HCT116 (cell line): ENCODE measurements around the gene TRIM38. TPM values are rescaled to one million over a fixed set of nuclear protein-coding genes. Genes with fewer than 3 reads are reported as not detected.
A peak's percentile ranks its signal among the peaks of the same experiment; 100 is the strongest.

Source experiments
- ATAC-seq: fragments of 200-7000 bp; cut with Tn5 transposase; 2 replicates; pipeline ENCODE4 v1.9.1; 2020; ENCODE audit warnings: mild to moderate bottlenecking, moderate library complexity
- BruUV-seq: library from RNA; stranded (reverse); fragments of 400-500 nt; replicated peaks from 2 replicates; lab custom pipeline; 2021; lab: Mats Ljungman, UMichigan
- CTCF ChIA-PET: fragments of 300-600 bp; sonication (Branson Sonifier 250); formaldehyde crosslinking; loops from one replicate; lab custom pipeline; 2021; ENCODE audit warnings: antibody characterized with exemption; lab: Charles Lee
- POLR2A ChIA-PET: fragments of 300-600, 350-600 bp; sonication (Branson Sonifier 250); formaldehyde crosslinking; loops from one replicate; lab custom pipeline; 2021; ENCODE audit warnings: antibody characterized with exemption; lab: Charles Lee
- RAD21 ChIA-PET, 2 experiments: fragments of 300-600 bp; sonication (Branson Sonifier 250); formaldehyde crosslinking; loops; one replicate each; lab custom pipeline; 2023; ENCODE audit warnings: low total read pairs in 2 of 2; ENCODE audit not compliant: uncharacterized antibody in 2 of 2, unreplicated experiment in 2 of 2, low non-redundant PET in 1 of 2; lab: Charles Lee
- DNase-seq: peaks from one replicate; pipeline ENCODE4 v3.0.0-alpha.2; 2010; ENCODE audit warnings: low read depth, low spot score
- H2AFZ ChIP-seq: fragments of 200-600 bp; shearing (Covaris generic), sonication (generic); 2 replicates; pipeline ENCODE4 v1.6.1; 2017; ENCODE audit warnings: low read depth, mixed run types, mixed read lengths, antibody characterized with exemption, low read length; ENCODE audit not compliant: poor library complexity, severe bottlenecking
- H3K27ac ChIP-seq: 2 replicates; pipeline ENCODE4 v1.5.1; 2012; ENCODE audit warnings: low read depth, low read length
- H3K27me3 ChIP-seq: fragments of 200-600 bp; sonication (generic); 2 replicates; pipeline ENCODE4 v1.6.1; 2016; ENCODE audit warnings: mixed run types, low read length, mixed read lengths; ENCODE audit not compliant: insufficient read depth
- H3K36me3 ChIP-seq, 2 experiments: fragments of 200-500 bp in 1 of 2; fragments of 200-600 bp in 1 of 2; sonication (Bioruptor generic) in 1 of 2; sonication (generic) in 1 of 2; 2 replicates each; pipeline versions ENCODE4 v1.5.1 to v1.6.1; 2014 to 2016; ENCODE audit warnings: low read length in 2 of 2, inconsistent platforms in 1 of 2, mixed read lengths in 1 of 2, mixed run types in 1 of 2; ENCODE audit not compliant: insufficient read depth in 2 of 2, control insufficient read depth in 1 of 2
- H3K4me1 ChIP-seq, 2 experiments: fragments of 200-600 bp in 1 of 2; sonication (generic) in 1 of 2; 2 replicates each; pipeline versions ENCODE4 v1.5.1 to v1.6.1; 2012 to 2017; ENCODE audit warnings: low read length in 2 of 2, inconsistent platforms in 1 of 2, mild to moderate bottlenecking in 1 of 2, mixed read lengths in 1 of 2, mixed run types in 1 of 2, moderate library complexity in 1 of 2; ENCODE audit not compliant: insufficient read depth in 2 of 2, control insufficient read depth in 1 of 2
- H3K4me2 ChIP-seq: fragments of 200-600 bp; sonication (generic); 2 replicates; pipeline ENCODE4 v1.6.1; 2017; ENCODE audit warnings: mixed run types, low read length, mixed read lengths
- H3K4me3 ChIP-seq, 2 experiments: fragments of 200-600 bp in 1 of 2; sonication (generic) in 1 of 2; replicated peaks in 1 of 2; 2 replicates each; pipeline ENCODE4 v1.5.1; 2011 to 2016; ENCODE audit warnings: low read length in 2 of 2, control low read depth in 1 of 2, low read depth in 1 of 2, mild to moderate bottlenecking in 1 of 2, mixed read lengths in 1 of 2, mixed run types in 1 of 2
- H3K79me2 ChIP-seq: fragments of 200-600 bp; sonication (generic); 2 replicates; pipeline ENCODE4 v1.6.1; 2017; ENCODE audit warnings: mild to moderate bottlenecking, mixed run types, low read length, moderate library complexity, mixed read lengths; ENCODE audit not compliant: insufficient read depth
- H3K9ac ChIP-seq: fragments of 200-600 bp; sonication (generic); 2 replicates; pipeline ENCODE4 v1.6.1; 2016; ENCODE audit warnings: low read length, mixed read lengths
- H3K9me2 ChIP-seq: fragments of 200-600 bp; sonication (generic), shearing (Covaris generic); 2 replicates; pipeline ENCODE4 v1.6.1; 2017; ENCODE audit warnings: mixed run types, mild to moderate bottlenecking, moderate library complexity; ENCODE audit not compliant: insufficient read depth
- H3K9me3 ChIP-seq, 2 experiments: fragments of 200-500 bp in 1 of 2; fragments of 200-600 bp in 1 of 2; sonication (Bioruptor generic) in 1 of 2; sonication (generic) in 1 of 2; 2 replicates each; pipeline ENCODE4 v1.6.1; 2014 to 2017; ENCODE audit warnings: low read length in 2 of 2, mixed read lengths in 2 of 2, inconsistent platforms in 1 of 2, low read depth in 1 of 2, mild to moderate bottlenecking in 1 of 2, mixed run types in 1 of 2, moderate library complexity in 1 of 2; ENCODE audit not compliant: control insufficient read depth in 1 of 2, insufficient read depth in 1 of 2
- H4K20me1 ChIP-seq: fragments of 200-600 bp; sonication (generic), shearing (Covaris generic); 2 replicates; pipeline ENCODE4 v1.6.1; 2017; ENCODE audit warnings: mixed run types, mild to moderate bottlenecking, moderate library complexity; ENCODE audit not compliant: insufficient read depth
- ELF1 ChIP-seq: IDR thresholded peaks from 2 replicates; pipeline ENCODE4 v1.6.1; 2012; ENCODE audit warnings: low read depth, borderline replicate concordance
- POLR2A ChIP-seq: IDR thresholded peaks from 2 replicates; pipeline ENCODE4 v1.7.0; 2011; ENCODE audit warnings: borderline replicate concordance; ENCODE audit not compliant: insufficient read depth, insufficient read length; ENCODE audit errors: extremely low read depth
- POLR2AphosphoS5 ChIP-seq: IDR thresholded peaks from 2 replicates; pipeline ENCODE4 v1.6.1; 2011; ENCODE audit warnings: mild to moderate bottlenecking, low read depth, low read length, moderate library complexity
- RAD21 ChIP-seq: IDR thresholded peaks from 2 replicates; pipeline ENCODE4 v1.6.1; 2012; ENCODE audit warnings: low read depth, mild to moderate bottlenecking
- YY1 ChIP-seq: IDR thresholded peaks from 2 replicates; pipeline ENCODE4 v1.6.1; 2011; ENCODE audit warnings: low read length, low read depth, moderate library complexity, mild to moderate bottlenecking; ENCODE audit not compliant: insufficient replicate concordance; ENCODE audit errors: extremely low read depth
- ZFX ChIP-seq: fragments of 450-650 bp; IDR thresholded peaks from 2 replicates; pipeline ENCODE4 v1.6.1; 2017
- intact Hi-C: fragments of 100-400 bp; cut with micrococcal nuclease; formaldehyde crosslinking; loops from 2 replicates; pipeline ENCODE4 v1.10.0; 2022
- total RNA-seq: library from RNA; stranded (reverse); gene quantifications from one replicate; pipeline ENCODE4 v1.2.1, GENCODE V29; 2021; ENCODE audit not compliant: unreplicated experiment
- TF ChIP-seq, protein P1 (sequence below): IDR thresholded peaks from 2 replicates; pipeline ENCODE4 v1.6.1; 2011; ENCODE audit warnings: mild to moderate bottlenecking, low read length, moderate library complexity; ENCODE audit not compliant: insufficient replicate concordance; ENCODE audit errors: extremely low read depth

TRIM38 gene
- total RNA-seq, 1 experiment from 2014 or later: 9.6 TPM

DNA sequence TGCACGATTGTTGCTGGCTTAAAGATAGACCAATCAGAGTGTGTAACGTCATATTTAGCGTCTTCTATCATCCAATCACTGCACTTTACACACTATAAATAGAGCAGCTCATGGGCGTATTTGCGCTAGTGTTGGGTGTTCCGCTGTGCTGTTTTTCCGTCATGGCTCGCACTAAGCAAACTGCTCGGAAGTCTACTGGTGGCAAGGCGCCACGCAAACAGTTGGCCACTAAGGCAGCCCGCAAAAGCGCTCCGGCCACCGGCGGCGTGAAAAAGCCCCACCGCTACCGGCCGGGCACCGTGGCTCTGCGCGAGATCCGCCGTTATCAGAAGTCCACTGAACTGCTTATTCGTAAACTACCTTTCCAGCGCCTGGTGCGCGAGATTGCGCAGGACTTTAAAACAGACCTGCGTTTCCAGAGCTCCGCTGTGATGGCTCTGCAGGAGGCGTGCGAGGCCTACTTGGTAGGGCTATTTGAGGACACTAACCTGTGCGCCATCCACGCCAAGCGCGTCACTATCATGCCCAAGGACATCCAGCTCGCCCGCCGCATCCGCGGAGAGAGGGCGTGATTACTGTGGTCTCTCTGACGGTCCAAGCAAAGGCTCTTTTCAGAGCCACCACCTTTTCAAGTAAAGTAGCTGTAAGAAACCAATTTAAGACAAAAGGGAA is 57.9 kb downstream of the TRIM38 start:
- no peaks in the 10 kb centered on the region for H3K9me3 ChIP-seq
- H3K27me3 ChIP-seq: no peaks in the 10 kb centered on the region
- ATAC-seq: peak; percentile 61
- H3K4me1 ChIP-seq: peaks cover 17 to 47% of the 10 kb centered on the region in 2 experiments
- H3K79me2 ChIP-seq: no peaks in the 10 kb centered on the region
- peak; percentile 92 for DNase-seq
- TSS peak; percentile 96 for BruUV-seq
- H3K9me2 ChIP-seq: no peaks in the 10 kb centered on the region
- no peaks in the 10 kb centered on the region for H4K20me1 ChIP-seq
- H2AFZ ChIP-seq: peak overlapping the region; percentile 46
- RAD21 ChIA-PET: no interaction called here
- peak overlapping the region; percentile 93 for H3K9ac ChIP-seq
- TF ChIP-seq YY1 (peak; percentile 77), RAD21 (no peak), ZFX (peak; percentile 61; the same call in 1 of the 2 replicates), POLR2AphosphoS5 (peak; percentile 99), ELF1 (no peak), POLR2A (peak; percentile 100)
- TF ChIP-seq, protein P1, sequence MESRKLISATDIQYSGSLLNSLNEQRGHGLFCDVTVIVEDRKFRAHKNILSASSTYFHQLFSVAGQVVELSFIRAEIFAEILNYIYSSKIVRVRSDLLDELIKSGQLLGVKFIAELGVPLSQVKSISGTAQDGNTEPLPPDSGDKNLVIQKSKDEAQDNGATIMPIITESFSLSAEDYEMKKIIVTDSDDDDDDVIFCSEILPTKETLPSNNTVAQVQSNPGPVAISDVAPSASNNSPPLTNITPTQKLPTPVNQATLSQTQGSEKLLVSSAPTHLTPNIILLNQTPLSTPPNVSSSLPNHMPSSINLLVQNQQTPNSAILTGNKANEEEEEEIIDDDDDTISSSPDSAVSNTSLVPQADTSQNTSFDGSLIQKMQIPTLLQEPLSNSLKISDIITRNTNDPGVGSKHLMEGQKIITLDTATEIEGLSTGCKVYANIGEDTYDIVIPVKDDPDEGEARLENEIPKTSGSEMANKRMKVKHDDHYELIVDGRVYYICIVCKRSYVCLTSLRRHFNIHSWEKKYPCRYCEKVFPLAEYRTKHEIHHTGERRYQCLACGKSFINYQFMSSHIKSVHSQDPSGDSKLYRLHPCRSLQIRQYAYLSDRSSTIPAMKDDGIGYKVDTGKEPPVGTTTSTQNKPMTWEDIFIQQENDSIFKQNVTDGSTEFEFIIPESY: peak; percentile 72
- H3K27ac ChIP-seq: peak overlapping the region; percentile 93
- intact Hi-C loops: no loop called here
- H3K4me2 ChIP-seq: peak overlapping the region; percentile 94
- peak overlapping the region; percentile 60 to 81 for H3K4me3 ChIP-seq
- POLR2A ChIA-PET: interaction anchor here (0.6 to 6.0 kb wide), 40 partner anchors 10 to 1873 kb away, joined by 3 to 227 read pairs (median 5); partner anchors contain the start of genes HFE and TRIM38
- H3K36me3 ChIP-seq: no peaks in the 10 kb centered on the region
- CTCF ChIA-PET: interaction anchor here (1.7 to 2.0 kb wide), 2 partner anchors 27 to 28 kb away, joined by 3 to 5 read pairs; no protein-coding TSS in a partner anchor
